ENCODE data around the gene LUC7L3. TPM values are rescaled to one million over a fixed set of nuclear protein-coding genes. Genes with fewer than 3 reads are reported as not detected.
A peak's percentile ranks its signal among the peaks of the same experiment; 100 is the strongest.

The LUC7L3 gene
- total RNA-seq, 1 donor from 2014 or later = 54.1 TPM

DNA sequence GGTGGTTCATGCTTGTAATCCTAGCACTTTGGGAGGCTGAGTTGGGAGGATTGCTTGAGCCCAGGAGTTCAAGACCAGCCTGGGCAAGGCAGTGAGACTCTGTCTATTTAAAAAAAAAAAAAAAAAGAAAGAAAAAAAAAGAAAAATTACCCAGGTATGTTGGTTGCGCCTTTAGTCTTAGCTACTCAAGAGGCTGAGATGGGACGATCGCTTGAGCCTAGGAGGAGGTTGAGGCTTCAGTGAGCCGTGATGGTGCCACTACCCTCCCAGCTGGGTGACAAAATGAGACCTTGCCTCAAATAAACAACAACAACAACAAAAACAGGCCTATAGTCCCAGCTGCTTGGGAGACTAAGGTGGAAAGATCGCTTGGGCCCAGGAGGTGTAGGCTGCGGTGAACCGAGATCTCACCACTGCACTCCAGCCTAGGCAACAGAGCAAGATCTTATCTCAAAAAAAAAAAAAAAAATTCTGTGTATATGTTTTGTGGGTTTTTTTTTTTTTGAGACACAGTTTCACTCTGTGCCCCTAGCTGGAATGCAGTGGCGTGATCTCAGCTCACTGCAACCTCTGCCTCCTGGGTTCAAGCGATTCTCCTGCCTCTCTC is 60.4 kb downstream of the LUC7L3 start:
- TF ChIP-seq, protein P1, sequence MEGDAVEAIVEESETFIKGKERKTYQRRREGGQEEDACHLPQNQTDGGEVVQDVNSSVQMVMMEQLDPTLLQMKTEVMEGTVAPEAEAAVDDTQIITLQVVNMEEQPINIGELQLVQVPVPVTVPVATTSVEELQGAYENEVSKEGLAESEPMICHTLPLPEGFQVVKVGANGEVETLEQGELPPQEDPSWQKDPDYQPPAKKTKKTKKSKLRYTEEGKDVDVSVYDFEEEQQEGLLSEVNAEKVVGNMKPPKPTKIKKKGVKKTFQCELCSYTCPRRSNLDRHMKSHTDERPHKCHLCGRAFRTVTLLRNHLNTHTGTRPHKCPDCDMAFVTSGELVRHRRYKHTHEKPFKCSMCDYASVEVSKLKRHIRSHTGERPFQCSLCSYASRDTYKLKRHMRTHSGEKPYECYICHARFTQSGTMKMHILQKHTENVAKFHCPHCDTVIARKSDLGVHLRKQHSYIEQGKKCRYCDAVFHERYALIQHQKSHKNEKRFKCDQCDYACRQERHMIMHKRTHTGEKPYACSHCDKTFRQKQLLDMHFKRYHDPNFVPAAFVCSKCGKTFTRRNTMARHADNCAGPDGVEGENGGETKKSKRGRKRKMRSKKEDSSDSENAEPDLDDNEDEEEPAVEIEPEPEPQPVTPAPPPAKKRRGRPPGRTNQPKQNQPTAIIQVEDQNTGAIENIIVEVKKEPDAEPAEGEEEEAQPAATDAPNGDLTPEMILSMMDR (conservative IDR thresholded peaks at IDR 0.05; ENCODE audit: low read depth, low read length) = no peak
- no peak overlapping the region for H3K4me3 ChIP-seq (ENCODE audit: low read depth, low read length)
- no peak for DNase-seq (ENCODE audit: low read depth)

DNA sequence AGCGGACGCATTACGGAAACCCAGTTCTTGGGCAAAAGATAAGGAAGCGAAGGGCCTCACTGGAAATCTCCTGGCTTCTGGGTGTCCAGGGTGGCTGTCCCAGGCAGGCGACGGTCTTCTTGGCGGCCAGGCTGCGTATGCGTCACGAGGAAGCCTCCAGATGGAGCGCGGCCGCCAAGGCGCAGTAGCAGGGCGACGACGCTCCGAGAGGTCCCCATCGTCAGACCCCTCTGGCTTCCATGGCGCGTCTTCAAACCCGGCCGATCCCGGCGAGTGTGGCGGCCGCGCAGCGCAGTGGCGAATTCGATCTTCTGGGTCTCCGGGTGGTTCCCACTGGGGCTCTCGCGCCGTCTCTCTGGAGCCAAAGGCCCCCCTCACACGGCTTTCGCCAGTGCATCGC is 61.8 kb downstream of the LUC7L3 start:
- DNase-seq (ENCODE audit: low read depth) = no peak
- TF ChIP-seq, protein P1 (conservative IDR thresholded peaks at IDR 0.05; ENCODE audit: low read depth, low read length) = no peak
- no peak overlapping the region for H3K4me3 ChIP-seq (ENCODE audit: low read depth, low read length)

DNA sequence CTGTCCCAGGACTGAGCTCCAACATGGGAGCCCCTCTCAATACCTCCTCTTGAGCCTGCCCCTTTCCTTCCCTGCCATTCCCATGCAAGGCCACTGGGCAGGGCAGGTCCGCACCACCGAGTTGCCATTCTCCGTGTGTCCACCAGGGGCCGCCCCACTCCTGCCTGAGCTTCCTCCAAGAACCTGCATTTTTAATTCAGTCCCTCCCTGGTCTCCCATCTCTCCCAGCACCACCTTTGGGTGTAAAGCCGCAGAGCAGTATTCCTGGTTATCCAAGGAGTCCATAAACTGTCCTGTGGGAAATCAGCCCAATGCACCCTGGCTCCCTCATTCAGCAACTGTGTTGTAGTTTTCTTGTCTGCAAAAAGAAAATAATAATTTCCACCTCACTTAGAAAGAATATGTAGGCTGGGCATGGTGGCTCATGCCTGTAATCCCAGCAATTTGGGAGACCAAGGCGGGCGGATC is 63.8 kb downstream of the LUC7L3 start:
- peak; percentile 19 for DNase-seq (ENCODE audit: low read depth)
- no peak overlapping the region for H3K4me3 ChIP-seq (ENCODE audit: low read depth, low read length)
- TF ChIP-seq, protein P1 (conservative IDR thresholded peaks at IDR 0.05; ENCODE audit: low read depth, low read length) = peak; percentile 96

DNA sequence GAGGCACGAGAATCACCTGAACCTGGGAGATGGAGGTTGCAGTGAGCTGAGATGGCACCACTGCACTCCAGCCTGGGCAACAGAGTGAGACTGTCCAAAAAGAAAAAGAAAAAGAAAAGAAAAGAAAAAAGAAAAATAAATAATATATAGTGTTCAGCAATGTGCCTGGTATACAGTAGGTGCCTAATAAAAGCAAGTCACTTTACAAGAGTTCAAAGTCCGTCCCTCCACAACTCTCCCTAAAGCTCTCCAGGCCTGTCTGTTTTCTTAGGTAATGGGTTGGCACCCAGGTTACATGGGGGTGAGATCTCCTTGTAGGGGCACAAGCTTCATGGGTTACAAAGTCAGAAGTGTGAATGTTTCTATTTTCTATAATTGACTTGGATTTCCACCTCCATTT is 64.5 kb downstream of the LUC7L3 start:
- no peak for DNase-seq (ENCODE audit: low read depth)
- TF ChIP-seq, protein P1 (conservative IDR thresholded peaks at IDR 0.05; ENCODE audit: low read depth, low read length) = no peak
- no peak overlapping the region for H3K4me3 ChIP-seq (ENCODE audit: low read depth, low read length)

DNA sequence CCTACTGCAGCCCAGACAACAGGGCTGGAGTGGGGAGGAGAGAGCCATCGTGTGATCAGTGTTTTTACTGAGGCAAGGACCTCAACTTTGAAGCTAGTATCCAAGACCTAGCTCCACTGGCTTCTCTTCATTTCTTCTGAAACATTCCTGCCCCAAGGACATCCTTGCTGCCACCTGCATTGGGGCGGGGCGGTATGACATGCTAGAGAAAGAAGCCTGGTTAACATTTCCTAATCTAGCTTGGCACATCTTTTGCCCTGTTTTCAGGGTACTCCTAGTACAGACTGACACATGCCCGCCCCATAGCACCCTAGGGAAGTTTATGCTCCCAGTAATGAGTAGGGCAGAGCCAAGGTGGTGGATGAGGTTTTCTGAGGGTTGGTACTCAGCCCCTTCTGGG is 65.7 kb downstream of the LUC7L3 start:
- TF ChIP-seq, protein P1 (conservative IDR thresholded peaks at IDR 0.05; ENCODE audit: low read depth, low read length) = no peak
- no peak for DNase-seq (ENCODE audit: low read depth)
- H3K4me3 ChIP-seq (ENCODE audit: low read depth, low read length) = no peak overlapping the region

DNA sequence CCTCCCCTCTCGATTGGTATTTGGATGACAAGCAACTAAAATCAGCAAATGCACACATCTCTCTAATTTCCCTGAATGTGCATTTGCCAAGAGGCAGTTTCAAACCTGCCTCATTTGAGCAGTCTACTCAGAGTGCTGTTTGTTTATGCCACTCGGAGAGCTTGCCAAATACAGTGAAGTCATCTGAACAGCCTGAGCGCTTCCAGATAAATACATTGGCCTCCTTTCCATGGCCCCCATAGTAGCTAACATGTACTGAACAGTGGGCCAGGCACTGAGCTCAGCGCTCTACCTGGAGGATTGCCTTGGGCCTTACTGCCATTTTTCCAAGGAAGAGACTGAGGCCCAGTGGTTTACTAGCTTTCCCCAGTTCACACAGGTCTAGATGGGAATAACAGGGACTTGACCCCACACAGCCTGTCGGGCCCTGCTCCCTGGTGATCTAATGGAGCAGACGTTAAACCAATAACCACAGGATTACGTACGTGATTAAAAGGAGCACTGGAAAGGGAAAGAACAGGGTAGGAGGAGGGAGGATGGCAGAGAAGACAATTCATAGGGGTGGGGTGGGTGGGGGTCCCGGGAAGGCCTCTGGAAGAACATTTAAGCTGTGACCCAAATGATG is 66.7 kb downstream of the LUC7L3 start:
- H3K4me3 ChIP-seq (ENCODE audit: low read depth, low read length) = no peak overlapping the region
- TF ChIP-seq, protein P1 (conservative IDR thresholded peaks at IDR 0.05; ENCODE audit: low read depth, low read length) = no peak
- DNase-seq (ENCODE audit: low read depth) = no peak

DNA sequence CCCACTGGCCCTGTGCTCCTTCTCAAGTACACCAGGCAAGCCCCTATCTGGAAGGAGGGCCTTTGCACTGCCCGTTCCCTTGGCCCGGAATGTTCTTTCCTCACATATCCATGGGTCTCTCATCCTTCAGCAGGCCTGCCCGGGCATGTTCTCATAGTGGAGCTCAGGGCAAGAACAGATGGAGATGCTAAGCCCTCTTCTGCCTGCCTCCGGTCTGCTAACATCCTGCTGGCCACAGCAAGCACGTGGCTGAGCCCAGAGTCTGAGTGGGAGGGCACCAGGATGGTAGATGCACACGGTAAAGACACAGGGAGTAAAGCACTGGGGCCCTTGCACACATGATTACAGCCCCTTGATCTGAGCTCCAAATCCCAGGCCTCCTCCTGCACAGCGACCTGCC is 67.7 kb downstream of the LUC7L3 start:
- TF ChIP-seq, protein P1 (conservative IDR thresholded peaks at IDR 0.05; ENCODE audit: low read depth, low read length) = no peak
- no peak for DNase-seq (ENCODE audit: low read depth)
- no peak overlapping the region for H3K4me3 ChIP-seq (ENCODE audit: low read depth, low read length)

Measured in epithelial cell of proximal tubule (primary cell).